Astrocyte (in vitro differentiated cells and primary cell): ENCODE data around the gene ERCC6L2. TPM values are rescaled to one million over a fixed set of nuclear protein-coding genes. Genes with fewer than 3 reads are reported as not detected.

Experiments
- DNase-seq: peaks from one replicate; pipeline ENCODE4 v3.0.0-alpha.2; 2010; ENCODE audit warnings: low read depth
- FAIRE-seq: peaks from 2 replicates; lab custom pipeline; 2011; peaks lifted over from hg19 to GRCh38; lab: Jason Lieb, UNC
- H2AFZ ChIP-seq: 2 replicates; pipeline ENCODE4 v1.6.0; 2012; ENCODE audit warnings: low read depth, low read length, inconsistent platforms
- H3K27ac ChIP-seq: 2 replicates; pipeline ENCODE4 v1.5.1; 2011; ENCODE audit warnings: low read depth, low read length, inconsistent platforms
- H3K27me3 ChIP-seq: 2 replicates; pipeline ENCODE4 v1.6.0; 2011; ENCODE audit warnings: low read length, inconsistent platforms; ENCODE audit not compliant: insufficient read depth
- H3K36me3 ChIP-seq: 2 replicates; pipeline ENCODE4 v1.5.1; 2011; ENCODE audit warnings: low read length, inconsistent platforms; ENCODE audit not compliant: insufficient read depth
- H3K4me1 ChIP-seq: 2 replicates; pipeline ENCODE4 v1.5.1; 2011; ENCODE audit warnings: low read length, inconsistent platforms; ENCODE audit not compliant: insufficient read depth
- H3K4me2 ChIP-seq: 2 replicates; pipeline ENCODE4 v1.6.0; 2012; ENCODE audit warnings: low read length, inconsistent platforms
- H3K4me3 ChIP-seq: 2 replicates; pipeline ENCODE4 v1.5.1; 2011; ENCODE audit warnings: low read depth, mild to moderate bottlenecking, low read length, inconsistent platforms; ENCODE audit not compliant: insufficient read depth
- H3K79me2 ChIP-seq: 2 replicates; pipeline ENCODE4 v1.6.0; 2012; ENCODE audit warnings: mild to moderate bottlenecking, low read length, inconsistent platforms; ENCODE audit not compliant: insufficient read depth
- H3K9ac ChIP-seq: 2 replicates; pipeline ENCODE4 v1.6.0; 2012; ENCODE audit warnings: mild to moderate bottlenecking, low read length, inconsistent platforms
- H3K9me3 ChIP-seq: 2 replicates; pipeline ENCODE4 v1.5.1; 2012; ENCODE audit warnings: low read depth, mild to moderate bottlenecking, low read length, inconsistent platforms; ENCODE audit not compliant: insufficient read depth
- H4K20me1 ChIP-seq: 2 replicates; pipeline ENCODE4 v1.6.0; 2012; ENCODE audit warnings: low read length, inconsistent platforms; ENCODE audit not compliant: insufficient read depth
- H3K27ac Mint-ChIP-seq: one replicate; pipeline ENCODE4 v1.8.0; 2021; ENCODE audit warnings: mild to moderate bottlenecking, mixed read lengths; ENCODE audit not compliant: unreplicated experiment
- H3K27me3 Mint-ChIP-seq: one replicate; pipeline ENCODE4 v1.8.0; 2021; ENCODE audit warnings: low read depth, mixed read lengths; ENCODE audit not compliant: unreplicated experiment
- H3K36me3 Mint-ChIP-seq: one replicate; pipeline ENCODE4 v1.8.0; 2021; ENCODE audit warnings: low read depth, mixed read lengths; ENCODE audit not compliant: unreplicated experiment
- H3K4me1 Mint-ChIP-seq: one replicate; pipeline ENCODE4 v1.8.0; 2021; ENCODE audit warnings: low read depth, mixed read lengths; ENCODE audit not compliant: unreplicated experiment
- H3K4me3 Mint-ChIP-seq: one replicate; pipeline ENCODE4 v1.8.0; 2021; ENCODE audit warnings: mild to moderate bottlenecking, moderate library complexity, mixed read lengths; ENCODE audit not compliant: unreplicated experiment
- H3K9me3 Mint-ChIP-seq: one replicate; pipeline ENCODE4 v1.8.0; 2021; ENCODE audit warnings: mild to moderate bottlenecking, mixed read lengths; ENCODE audit not compliant: unreplicated experiment
- CTCF ChIP-seq: IDR thresholded peaks from 2 replicates; pipeline ENCODE4 v1.5.1; 2011; ENCODE audit warnings: low read depth, mild to moderate bottlenecking, inconsistent platforms, low read length, moderate library complexity; ENCODE audit not compliant: insufficient read depth
- EZH2 ChIP-seq: IDR thresholded peaks from 2 replicates; pipeline ENCODE4 v1.6.1; 2012; ENCODE audit warnings: mild to moderate bottlenecking, low read length, inconsistent platforms; ENCODE audit not compliant: insufficient read depth
- total RNA-seq: library from RNA; stranded (reverse); gene quantifications from 2 replicates; pipeline ENCODE4 v1.2.1, GENCODE V29; 2021

Gene ERCC6L2
- total RNA-seq, 1 donor from 2014 or later = 31.9 TPM

GRCh38 chr9:95857896-95858295 is 17.6 kb upstream of the ERCC6L2 start:
- TF ChIP-seq CTCF (no peak), EZH2 (no peak)

GRCh38 chr9:95862343-95862742 is 13.1 kb upstream of the ERCC6L2 start:
- Histone ChIP-seq H3K27me3 (no peaks in the 10 kb centered on the region), H3K36me3 (no peaks in the 10 kb centered on the region), H3K9me3 (no peaks in the 10 kb centered on the region), H3K4me2 (no peak overlapping the region), H3K27ac (no peak overlapping the region), H3K79me2 (no peaks in the 10 kb centered on the region), H2AFZ (no peak overlapping the region), H3K9ac (no peak overlapping the region), H4K20me1 (no peaks in the 10 kb centered on the region), H3K4me3 (no peak overlapping the region), H3K4me1 (peaks cover under 1% of the 10 kb centered on the region)
- Mint-ChIP-seq H3K27ac (no peak overlapping the region), H3K9me3 (peaks cover 9% of the 10 kb centered on the region), H3K27me3 (no peaks in the 10 kb centered on the region), H3K4me1 (peaks cover 2% of the 10 kb centered on the region), H3K36me3 (peaks cover 3% of the 10 kb centered on the region), H3K4me3 (no peak overlapping the region)
- FAIRE-seq = peak; percentile 43
- no peak for TF ChIP-seq EZH2
- no peak for TF ChIP-seq CTCF
- DNase-seq = no peak

More at GRCh38 chr9:95857896-95858295, 17.6 kb upstream of the ERCC6L2 start:
- Mint-ChIP-seq H3K9me3 (peaks cover 8% of the 10 kb centered on the region), H3K4me1 (peaks cover 29% of the 10 kb centered on the region), H3K27me3 (no peaks in the 10 kb centered on the region), H3K36me3 (no peaks in the 10 kb centered on the region), H3K4me3 (no peak overlapping the region), H3K27ac (no peak overlapping the region)
- Histone ChIP-seq H3K4me1 (peaks cover 10% of the 10 kb centered on the region), H2AFZ (no peak overlapping the region), H3K4me3 (no peak overlapping the region), H3K36me3 (no peaks in the 10 kb centered on the region), H3K27ac (no peak overlapping the region), H3K79me2 (no peaks in the 10 kb centered on the region), H3K9me3 (no peaks in the 10 kb centered on the region), H3K4me2 (no peak overlapping the region), H3K9ac (no peak overlapping the region), H3K27me3 (no peaks in the 10 kb centered on the region), H4K20me1 (no peaks in the 10 kb centered on the region)
- DNase-seq (no peak), FAIRE-seq (no peak)

- no peak overlapping the region for H3K4me3 Mint-ChIP-seq
- peaks cover 3% of the 10 kb centered on the region for H3K36me3 Mint-ChIP-seq
- H3K27ac Mint-ChIP-seq = no peak overlapping the region
- H3K4me3 ChIP-seq = no peak overlapping the region
- TF ChIP-seq EZH2 (no peak), CTCF (no peak)
- H3K4me2 ChIP-seq = no peak overlapping the region
- H3K4me1 Mint-ChIP-seq = no peaks in the 10 kb centered on the region
- no peaks in the 10 kb centered on the region for H3K79me2 ChIP-seq
- no peak overlapping the region for H3K9ac ChIP-seq
- no peaks in the 10 kb centered on the region for H3K9me3 ChIP-seq
- H2AFZ ChIP-seq = no peak overlapping the region
- H3K27me3 Mint-ChIP-seq = no peaks in the 10 kb centered on the region
- no peaks in the 10 kb centered on the region for H3K4me1 ChIP-seq
- FAIRE-seq = no peak
- H3K27ac ChIP-seq = no peak overlapping the region
- H3K9me3 Mint-ChIP-seq = peaks cover 9% of the 10 kb centered on the region
- no peaks in the 10 kb centered on the region for H4K20me1 ChIP-seq
- H3K36me3 ChIP-seq = no peaks in the 10 kb centered on the region
- H3K27me3 ChIP-seq = no peaks in the 10 kb centered on the region
- DNase-seq = no peak
Observed at GRCh38 chr9:95864852-95865580, 10.5 kb upstream of the ERCC6L2 start.
